GM23338 (cell line): ENCODE measurements around the gene NUP42. TPM values are rescaled to one million over a fixed set of nuclear protein-coding genes. Genes with fewer than 3 reads are reported as not detected.

Experiments
- ATAC-seq: fragments of 200-7000 bp; cut with Tn5 transposase; 3 replicates; pipeline ENCODE4 v1.9.1; 2020
- DNase-seq: peaks from one replicate; pipeline ENCODE4 v3.0.0-alpha.2; 2015; ENCODE audit warnings: low spot score
- H2AFZ ChIP-seq: fragments of 200-600 bp; sonication (generic); 2 replicates; pipeline ENCODE4 v1.8.0; 2016; ENCODE audit warnings: antibody characterized with exemption, mild to moderate bottlenecking, moderate library complexity
- H3F3A ChIP-seq: fragments of 200-600 bp; sonication (generic); replicated peaks from 2 replicates; pipeline ENCODE4 v1.8.0; 2017; ENCODE audit warnings: antibody characterized with exemption, mixed run types, low read depth
- H3K27ac ChIP-seq: fragments of 200-600 bp; sonication (generic); 2 replicates; pipeline ENCODE4 v1.6.1; 2016; ENCODE audit warnings: low read depth
- H3K27me3 ChIP-seq: fragments of 200-600 bp; sonication (generic); 2 replicates; pipeline ENCODE4 v1.8.0; 2016; ENCODE audit warnings: mild to moderate bottlenecking, mixed run types, moderate library complexity; ENCODE audit not compliant: insufficient read depth
- H3K36me3 ChIP-seq: fragments of 200-600 bp; sonication (generic); 2 replicates; pipeline ENCODE4 v1.8.0; 2016; ENCODE audit warnings: mild to moderate bottlenecking; ENCODE audit not compliant: insufficient read depth
- H3K4me1 ChIP-seq: fragments of 200-600 bp; sonication (generic); 2 replicates; pipeline ENCODE4 v1.8.0; 2016; ENCODE audit warnings: mild to moderate bottlenecking, moderate library complexity; ENCODE audit not compliant: insufficient read depth
- H3K4me2 ChIP-seq: fragments of 200-600 bp; sonication (generic); 2 replicates; pipeline ENCODE4 v1.7.1; 2017; ENCODE audit warnings: mixed run types
- H3K4me3 ChIP-seq: fragments of 200-600 bp; sonication (generic); 2 replicates; pipeline ENCODE4 v1.6.1; 2016; ENCODE audit warnings: mixed run types
- H3K79me2 ChIP-seq: fragments of 200-600 bp; sonication (generic); replicated peaks from 2 replicates; pipeline ENCODE4 v1.8.0; 2017; ENCODE audit warnings: mild to moderate bottlenecking; ENCODE audit not compliant: insufficient read depth
- H3K9me2 ChIP-seq: fragments of 200-600 bp; sonication (generic); 2 replicates; pipeline ENCODE4 v1.8.0; 2017; ENCODE audit not compliant: insufficient read depth
- H4K20me1 ChIP-seq: fragments of 200-600 bp; sonication (generic); replicated peaks from 2 replicates; pipeline ENCODE4 v1.8.0; 2017; ENCODE audit warnings: mild to moderate bottlenecking; ENCODE audit not compliant: insufficient read depth
- H3K27ac Mint-ChIP-seq: 2 replicates; pipeline ENCODE4 v1.8.0; 2020; ENCODE audit warnings: inconsistent platforms, mild to moderate bottlenecking, moderate library complexity, mixed read lengths
- H3K27me3 Mint-ChIP-seq: 3 replicates; pipeline ENCODE4 v1.8.0; 2022; ENCODE audit warnings: low read depth, mild to moderate bottlenecking, moderate library complexity, mixed read lengths, inconsistent platforms; ENCODE audit not compliant: insufficient read depth, poor library complexity
- H3K36me3 Mint-ChIP-seq: 3 replicates; pipeline ENCODE4 v1.8.0; 2021; ENCODE audit warnings: low read depth, mild to moderate bottlenecking, inconsistent platforms, moderate library complexity, mixed read lengths
- H3K4me1 Mint-ChIP-seq: 3 replicates; pipeline ENCODE4 v1.8.0; 2020; ENCODE audit warnings: mild to moderate bottlenecking, inconsistent platforms, mixed read lengths
- H3K4me3 Mint-ChIP-seq: 3 replicates; pipeline ENCODE4 v1.8.0; 2021; ENCODE audit warnings: moderate library complexity, mild to moderate bottlenecking, inconsistent platforms, mixed read lengths
- H3K9me3 Mint-ChIP-seq: 3 replicates; pipeline ENCODE4 v1.8.0; 2020; ENCODE audit warnings: moderate library complexity, mild to moderate bottlenecking, inconsistent platforms, mixed read lengths
- EZH2 ChIP-seq: fragments of 200-600 bp; sonication (generic); IDR thresholded peaks from one replicate; pipeline ENCODE4 v1.8.0; 2017; ENCODE audit warnings: antibody characterized with exemption, mild to moderate bottlenecking, low read depth; ENCODE audit not compliant: unreplicated experiment
- NANOG ChIP-seq: IDR thresholded peaks from 2 replicates; pipeline ENCODE4 v1.6.1; 2016; ENCODE audit warnings: antibody characterized with exemption, borderline replicate concordance
- STAT1 ChIP-seq: IDR thresholded peaks from one replicate; pipeline ENCODE4 v1.6.1; 2016; ENCODE audit warnings: antibody characterized with exemption; ENCODE audit not compliant: unreplicated experiment
- ZNF114 ChIP-seq: fragments of 250-450 bp; sonication (Bioruptor Pico); IDR thresholded peaks from 2 replicates; pipeline ENCODE4 v1.5.0; 2020; ENCODE audit warnings: mild to moderate bottlenecking, moderate library complexity
- ZNF331 ChIP-seq: fragments of 250-450 bp; sonication (Bioruptor Pico); IDR thresholded peaks from 2 replicates; pipeline ENCODE4 v1.5.0; 2020; ENCODE audit warnings: low read depth, mild to moderate bottlenecking, moderate library complexity
- polyA plus RNA-seq: library from polyadenylated mRNA; unstranded; fragments of >200 nt; fragmentation: Nextera tagmentation; extraction: Ambion mirVana; gene quantifications from 2 replicates; pipeline ENCODE4 v1.2.1, GENCODE V29; 2016
- total RNA-seq: library from RNA; depleted of rRNA; stranded (reverse); fragments of >200 nt; shearing (Covaris generic); gene quantifications from 2 replicates; pipeline ENCODE4 v1.2.3, GENCODE V29; 2014
- TF ChIP-seq, protein P1 (sequence below): fragments of 250-450 bp; sonication (Bioruptor Pico); IDR thresholded peaks from 2 replicates; pipeline ENCODE4 v1.5.0; 2020; ENCODE audit warnings: mild to moderate bottlenecking, moderate library complexity
- TF ChIP-seq, protein P2 (sequence below), 2 experiments: fragments of 200-600 bp in 1 of 2; sonication (generic) in 1 of 2; conservative IDR thresholded peaks; 2 replicates each; pipeline versions ENCODE4 v1.5.1 to v1.6.1; 2016 to 2017; ENCODE audit warnings: antibody characterized with exemption in 2 of 2, low read depth in 2 of 2, mild to moderate bottlenecking in 2 of 2, moderate library complexity in 1 of 2

NUP42 gene
- total and polyA plus RNA-seq, 2 experiments from 2014 or later: 39.1 to 42.7 TPM

- TF ChIP-seq, protein P1, sequence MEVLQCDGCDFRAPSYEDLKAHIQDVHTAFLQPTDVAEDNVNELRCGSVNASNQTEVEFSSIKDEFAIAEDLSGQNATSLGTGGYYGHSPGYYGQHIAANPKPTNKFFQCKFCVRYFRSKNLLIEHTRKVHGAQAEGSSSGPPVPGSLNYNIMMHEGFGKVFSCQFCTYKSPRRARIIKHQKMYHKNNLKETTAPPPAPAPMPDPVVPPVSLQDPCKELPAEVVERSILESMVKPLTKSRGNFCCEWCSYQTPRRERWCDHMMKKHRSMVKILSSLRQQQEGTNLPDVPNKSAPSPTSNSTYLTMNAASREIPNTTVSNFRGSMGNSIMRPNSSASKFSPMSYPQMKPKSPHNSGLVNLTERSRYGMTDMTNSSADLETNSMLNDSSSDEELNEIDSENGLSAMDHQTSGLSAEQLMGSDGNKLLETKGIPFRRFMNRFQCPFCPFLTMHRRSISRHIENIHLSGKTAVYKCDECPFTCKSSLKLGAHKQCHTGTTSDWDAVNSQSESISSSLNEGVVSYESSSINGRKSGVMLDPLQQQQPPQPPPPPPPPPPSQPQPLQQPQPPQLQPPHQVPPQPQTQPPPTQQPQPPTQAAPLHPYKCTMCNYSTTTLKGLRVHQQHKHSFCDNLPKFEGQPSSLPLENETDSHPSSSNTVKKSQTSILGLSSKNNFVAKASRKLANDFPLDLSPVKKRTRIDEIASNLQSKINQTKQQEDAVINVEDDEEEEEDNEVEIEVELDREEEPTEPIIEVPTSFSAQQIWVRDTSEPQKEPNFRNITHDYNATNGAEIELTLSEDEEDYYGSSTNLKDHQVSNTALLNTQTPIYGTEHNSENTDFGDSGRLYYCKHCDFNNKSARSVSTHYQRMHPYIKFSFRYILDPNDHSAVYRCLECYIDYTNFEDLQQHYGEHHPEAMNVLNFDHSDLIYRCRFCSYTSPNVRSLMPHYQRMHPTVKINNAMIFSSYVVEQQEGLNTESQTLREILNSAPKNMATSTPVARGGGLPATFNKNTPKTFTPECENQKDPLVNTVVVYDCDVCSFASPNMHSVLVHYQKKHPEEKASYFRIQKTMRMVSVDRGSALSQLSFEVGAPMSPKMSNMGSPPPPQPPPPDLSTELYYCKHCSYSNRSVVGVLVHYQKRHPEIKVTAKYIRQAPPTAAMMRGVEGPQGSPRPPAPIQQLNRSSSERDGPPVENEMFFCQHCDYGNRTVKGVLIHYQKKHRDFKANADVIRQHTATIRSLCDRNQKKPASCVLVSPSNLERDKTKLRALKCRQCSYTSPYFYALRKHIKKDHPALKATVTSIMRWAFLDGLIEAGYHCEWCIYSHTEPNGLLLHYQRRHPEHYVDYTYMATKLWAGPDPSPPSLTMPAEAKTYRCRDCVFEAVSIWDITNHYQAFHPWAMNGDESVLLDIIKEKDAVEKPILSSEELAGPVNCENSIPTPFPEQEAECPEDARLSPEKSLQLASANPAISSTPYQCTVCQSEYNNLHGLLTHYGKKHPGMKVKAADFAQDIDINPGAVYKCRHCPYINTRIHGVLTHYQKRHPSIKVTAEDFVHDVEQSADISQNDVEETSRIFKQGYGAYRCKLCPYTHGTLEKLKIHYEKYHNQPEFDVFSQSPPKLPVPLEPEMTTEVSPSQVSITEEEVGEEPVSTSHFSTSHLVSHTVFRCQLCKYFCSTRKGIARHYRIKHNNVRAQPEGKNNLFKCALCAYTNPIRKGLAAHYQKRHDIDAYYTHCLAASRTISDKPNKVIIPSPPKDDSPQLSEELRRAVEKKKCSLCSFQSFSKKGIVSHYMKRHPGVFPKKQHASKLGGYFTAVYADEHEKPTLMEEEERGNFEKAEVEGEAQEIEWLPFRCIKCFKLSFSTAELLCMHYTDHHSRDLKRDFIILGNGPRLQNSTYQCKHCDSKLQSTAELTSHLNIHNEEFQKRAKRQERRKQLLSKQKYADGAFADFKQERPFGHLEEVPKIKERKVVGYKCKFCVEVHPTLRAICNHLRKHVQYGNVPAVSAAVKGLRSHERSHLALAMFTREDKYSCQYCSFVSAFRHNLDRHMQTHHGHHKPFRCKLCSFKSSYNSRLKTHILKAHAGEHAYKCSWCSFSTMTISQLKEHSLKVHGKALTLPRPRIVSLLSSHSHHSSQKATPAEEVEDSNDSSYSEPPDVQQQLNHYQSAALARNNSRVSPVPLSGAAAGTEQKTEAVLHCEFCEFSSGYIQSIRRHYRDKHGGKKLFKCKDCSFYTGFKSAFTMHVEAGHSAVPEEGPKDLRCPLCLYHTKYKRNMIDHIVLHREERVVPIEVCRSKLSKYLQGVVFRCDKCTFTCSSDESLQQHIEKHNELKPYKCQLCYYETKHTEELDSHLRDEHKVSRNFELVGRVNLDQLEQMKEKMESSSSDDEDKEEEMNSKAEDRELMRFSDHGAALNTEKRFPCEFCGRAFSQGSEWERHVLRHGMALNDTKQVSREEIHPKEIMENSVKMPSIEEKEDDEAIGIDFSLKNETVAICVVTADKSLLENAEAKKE (CRISPR knock-in tag): no peak
These were observed 61.1 kb downstream of the NUP42 start (continued) for GRCh38 chr7:23242935-23243334.

GRCh38 chr7:23246555-23246954 is 64.7 kb downstream of the NUP42 start, which contains the start of gene GPNMB:
GPNMB (plus strand) TSS chr7:23246775; CDS start chr7:23246858, 83 bp downstream.
- Histone ChIP-seq H2AFZ (peak within 1 kb of the TSS; percentile 100), H3K4me3 (peak within 1 kb of the TSS; percentile 63)
- no peak for TF ChIP-seq ZNF331 (CRISPR knock-in tag)
- no peak for TF ChIP-seq NANOG
- TF ChIP-seq EZH2: no peak
- TF ChIP-seq, protein P1 (CRISPR knock-in tag): no peak
- TF ChIP-seq ZNF114 (CRISPR knock-in tag): no peak
- TF ChIP-seq, protein P2, sequence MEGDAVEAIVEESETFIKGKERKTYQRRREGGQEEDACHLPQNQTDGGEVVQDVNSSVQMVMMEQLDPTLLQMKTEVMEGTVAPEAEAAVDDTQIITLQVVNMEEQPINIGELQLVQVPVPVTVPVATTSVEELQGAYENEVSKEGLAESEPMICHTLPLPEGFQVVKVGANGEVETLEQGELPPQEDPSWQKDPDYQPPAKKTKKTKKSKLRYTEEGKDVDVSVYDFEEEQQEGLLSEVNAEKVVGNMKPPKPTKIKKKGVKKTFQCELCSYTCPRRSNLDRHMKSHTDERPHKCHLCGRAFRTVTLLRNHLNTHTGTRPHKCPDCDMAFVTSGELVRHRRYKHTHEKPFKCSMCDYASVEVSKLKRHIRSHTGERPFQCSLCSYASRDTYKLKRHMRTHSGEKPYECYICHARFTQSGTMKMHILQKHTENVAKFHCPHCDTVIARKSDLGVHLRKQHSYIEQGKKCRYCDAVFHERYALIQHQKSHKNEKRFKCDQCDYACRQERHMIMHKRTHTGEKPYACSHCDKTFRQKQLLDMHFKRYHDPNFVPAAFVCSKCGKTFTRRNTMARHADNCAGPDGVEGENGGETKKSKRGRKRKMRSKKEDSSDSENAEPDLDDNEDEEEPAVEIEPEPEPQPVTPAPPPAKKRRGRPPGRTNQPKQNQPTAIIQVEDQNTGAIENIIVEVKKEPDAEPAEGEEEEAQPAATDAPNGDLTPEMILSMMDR (conservative IDR thresholded peaks at IDR 0.05; ENCODE audit: low read depth in 2 of 2): no peak
- no peak for TF ChIP-seq STAT1

More at GRCh38 chr7:23246555-23246954, 64.7 kb downstream of the NUP42 start, which contains the start of gene GPNMB:
- Histone ChIP-seq H3K79me2 (no peaks in the 10 kb centered on the region), H3K9me2 (peaks cover 6% of the 10 kb centered on the region; the same call in 1 of the 2 replicates), H4K20me1 (no peaks in the 10 kb centered on the region), H3K4me1 (peaks cover 17% of the 10 kb centered on the region), H3K36me3 (no peaks in the 10 kb centered on the region), H3K27me3 (peaks cover 30% of the 10 kb centered on the region), H3F3A (peaks cover 7% of the 10 kb centered on the region; the same call in 1 of the 2 replicates), H3K4me2 (peak within 1 kb of the TSS; percentile 86), H3K27ac (no peak within 1 kb of the TSS)
- Mint-ChIP-seq H3K27me3 (peaks cover 6% of the 10 kb centered on the region), H3K4me1 (peaks cover 10% of the 10 kb centered on the region), H3K4me3 (peak within 1 kb of the TSS; percentile 66), H3K27ac (no peak within 1 kb of the TSS), H3K36me3 (no peaks in the 10 kb centered on the region), H3K9me3 (0 out of 3 replicates have a peak, but pooled peaks cover under 1% of the 10 kb centered on the region)
- peak; percentile 49 for DNase-seq
- ATAC-seq: no peak
